Stimulated activated CD4-positive, alpha-beta T cell treated with anti-CD3 and anti-CD28 coated beads, Interleukin-1b, Interleukin-23, amount 100 ng/mL, for 48 hours (primary cell): ENCODE data around the gene ARHGAP8.
"Not testable (repeated sequence)": the region's sequence is repeated elsewhere in the genome, so short reads cannot be mapped to it uniquely, and the experiment has no call there.

Source experiments
- DNase-seq: peaks from one replicate; pipeline ENCODE4 v3.0.0-alpha.2; 2020

The ARHGAP8 gene

GRCh38 chr22:44776605-44777363 lies 24.4 kb downstream of the ARHGAP8 start:
- DNase-seq, result no peak

- DNase-seq, result no peak
Measured at GRCh38 chr22:44777364-44777755, 25.0 kb downstream of the ARHGAP8 start.

- DNase-seq, result no peak
Measured at GRCh38 chr22:44780876-44781449, 28.6 kb downstream of the ARHGAP8 start.

GRCh38 chr22:44782363-44782963 lies 30.1 kb downstream of the ARHGAP8 start:
- DNase-seq, result no peak

GRCh38 chr22:44783091-44783490 lies 30.7 kb downstream of the ARHGAP8 start:
- DNase-seq, result no peak

- DNase-seq, result no peak
Measured at GRCh38 chr22:44783581-44783980, 31.2 kb downstream of the ARHGAP8 start.

GRCh38 chr22:44786136-44786535 lies 33.8 kb downstream of the ARHGAP8 start:
- DNase-seq, result no peak

GRCh38 chr22:44786610-44787009 lies 34.2 kb downstream of the ARHGAP8 start:
- no peak for DNase-seq

GRCh38 chr22:44787832-44788231 lies 35.5 kb downstream of the ARHGAP8 start:
- DNase-seq, result no peak

- no peak for DNase-seq
Measured at GRCh38 chr22:44793106-44793505, 40.7 kb downstream of the ARHGAP8 start.

- DNase-seq, result no peak
Measured at GRCh38 chr22:44793506-44794172, 41.3 kb downstream of the ARHGAP8 start.

- no peak for DNase-seq
Measured at GRCh38 chr22:44795701-44796630, 43.6 kb downstream of the ARHGAP8 start.

- DNase-seq, result no peak
Measured at GRCh38 chr22:44797181-44797725, 44.9 kb downstream of the ARHGAP8 start.

- no peak for DNase-seq
Measured at GRCh38 chr22:44799077-44799945, 46.9 kb downstream of the ARHGAP8 start.

GRCh38 chr22:44799946-44800634 lies 47.7 kb downstream of the ARHGAP8 start:
- DNase-seq, result not testable (repeated sequence)

- DNase-seq, result no peak
Measured at GRCh38 chr22:44801476-44801875, 49.1 kb downstream of the ARHGAP8 start.

- no peak for DNase-seq
Measured at GRCh38 chr22:44802071-44802700, 49.8 kb downstream of the ARHGAP8 start.

GRCh38 chr22:44802956-44803355 lies 50.6 kb downstream of the ARHGAP8 start:
- no peak for DNase-seq

GRCh38 chr22:44804327-44804726 lies 52.0 kb downstream of the ARHGAP8 start:
- DNase-seq, result no peak

- no peak for DNase-seq
Measured at GRCh38 chr22:44805711-44806110, 53.3 kb downstream of the ARHGAP8 start.
